CD4-positive, alpha-beta T cell treated with Interleukin-4 for 4 hours (primary cell): ENCODE results near the gene LBR.
"Not testable (repeated sequence)": the region's sequence is repeated elsewhere in the genome, so short reads cannot be mapped to it uniquely, and the experiment has no call there.

ENCODE experiments used
- DNase-seq: peaks from one replicate; pipeline ENCODE4 v3.0.0-alpha.2; 2020

The LBR gene

DNA sequence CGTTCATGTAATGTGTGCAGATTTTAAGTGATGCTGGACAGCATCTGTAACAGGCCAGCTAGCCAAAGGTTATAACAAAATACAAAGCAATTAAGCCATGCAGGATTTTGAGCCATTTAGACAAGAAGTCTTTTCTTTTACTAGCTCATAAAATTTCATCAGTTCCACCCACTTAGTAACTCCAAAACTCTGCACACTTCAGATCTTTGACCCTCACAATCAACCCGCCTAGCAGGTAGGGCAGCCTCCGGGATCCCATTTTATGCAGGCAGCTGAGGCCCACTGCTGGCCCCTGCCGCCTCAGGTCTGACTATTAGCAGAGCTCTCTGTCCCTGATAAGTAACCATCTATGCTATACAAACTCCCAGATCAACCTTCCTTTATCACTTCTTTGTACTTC lies 9.2 kb downstream of the LBR start:
- no peak for DNase-seq

DNA sequence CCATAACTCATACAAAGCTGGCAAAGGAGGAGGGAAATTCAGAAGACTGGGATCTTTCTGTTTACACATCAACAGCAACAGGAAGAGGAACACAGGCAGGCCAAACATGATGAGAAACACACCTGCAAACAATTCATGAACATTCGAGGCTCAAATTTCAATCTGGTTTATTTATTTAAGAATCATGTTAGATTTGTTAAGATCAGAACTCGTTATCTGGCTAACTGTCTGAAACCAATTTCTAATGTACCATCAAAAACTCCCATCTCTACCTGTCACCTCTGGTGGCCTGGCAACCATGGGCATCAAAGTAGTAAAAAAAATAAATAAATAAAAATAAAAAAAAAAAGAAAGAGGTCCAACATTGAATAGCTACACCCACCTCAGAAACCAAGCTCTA lies 9.8 kb downstream of the LBR start:
- no peak for DNase-seq

DNA sequence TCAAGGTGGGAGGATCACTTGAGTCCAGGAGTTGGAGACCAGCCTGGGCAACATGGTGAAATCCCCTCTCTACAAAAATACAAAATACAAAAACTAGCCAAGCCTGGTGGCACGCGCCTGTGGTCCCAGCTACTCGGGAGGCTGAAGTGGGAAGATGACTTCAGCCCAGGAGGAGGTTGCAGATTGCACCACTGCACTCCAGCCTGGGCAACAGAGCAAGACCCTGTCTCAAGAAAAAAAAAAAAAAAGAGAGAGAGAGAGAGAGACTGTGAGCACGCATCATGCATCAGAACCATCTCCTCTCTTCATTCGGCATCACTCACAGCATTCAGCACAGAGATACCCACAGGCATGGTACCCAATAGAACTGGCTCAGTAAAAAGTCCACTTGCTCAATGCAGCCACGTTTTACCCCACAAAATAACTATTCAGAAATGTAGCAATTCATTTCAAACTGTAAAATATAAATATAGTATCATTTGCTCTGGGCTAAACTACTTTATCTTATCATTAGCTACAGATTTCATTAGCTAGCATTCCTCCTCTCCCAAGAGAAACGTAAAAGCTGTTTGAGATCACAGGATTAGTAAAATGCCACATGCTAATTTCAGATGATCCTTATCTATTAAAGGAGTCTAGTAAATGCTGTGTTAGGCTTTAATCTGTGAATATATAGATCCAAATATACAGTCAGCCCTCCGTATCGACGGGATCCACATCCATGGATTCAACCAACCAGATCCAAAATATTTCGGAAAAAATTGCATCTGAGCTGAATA lies 11.7 kb downstream of the LBR start:
- no peak for DNase-seq

DNA sequence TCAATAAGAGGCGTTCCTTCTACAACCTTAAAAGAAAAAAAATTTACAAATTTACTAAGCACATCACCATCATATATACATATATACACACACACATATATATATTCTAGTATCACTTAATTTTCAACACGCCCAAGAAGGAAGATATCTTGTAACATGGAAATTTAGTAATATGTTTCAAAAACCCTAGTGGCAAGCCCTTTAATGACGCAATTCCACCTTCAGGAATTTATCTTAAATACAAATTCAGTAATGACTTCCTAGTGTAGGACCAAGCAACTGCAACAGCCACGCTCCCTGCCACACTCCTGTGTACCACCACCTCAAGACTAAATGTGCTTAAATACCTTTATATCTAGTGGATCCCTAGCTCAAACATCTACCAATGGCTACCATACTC lies 12.5 kb downstream of the LBR start:
- DNase-seq, result no peak

DNA sequence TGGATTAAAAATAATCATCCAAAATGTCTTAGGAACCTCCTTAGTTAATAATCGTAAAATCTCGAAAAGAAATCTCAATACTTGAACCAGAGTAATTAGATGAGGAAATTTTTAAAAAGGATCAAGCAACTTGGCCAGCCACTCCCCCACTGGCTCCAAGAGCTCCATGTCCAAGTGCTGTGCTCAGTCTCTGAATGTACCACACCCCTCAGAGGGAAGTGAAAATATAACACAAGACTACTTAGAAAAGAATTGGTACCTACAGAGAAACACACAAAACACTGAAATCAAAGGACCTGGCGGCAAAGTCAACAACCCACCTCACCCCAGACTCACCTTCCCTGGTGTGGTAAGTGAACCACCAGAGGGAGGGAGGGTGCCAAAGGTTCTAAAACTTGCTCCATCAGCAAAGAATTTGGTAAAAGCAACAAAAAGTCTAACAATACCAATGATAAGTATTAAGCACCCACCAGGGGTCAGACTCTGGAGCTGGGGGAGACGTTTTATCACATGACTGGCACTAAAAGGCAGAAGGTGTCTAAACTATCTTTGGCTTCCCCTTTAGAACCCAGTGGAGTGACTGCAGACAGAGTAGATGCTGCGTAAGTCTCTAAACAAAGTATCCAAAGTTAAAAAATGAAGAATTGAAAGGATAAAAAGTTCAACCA lies 14.0 kb downstream of the LBR start:
- DNase-seq, result no peak

DNA sequence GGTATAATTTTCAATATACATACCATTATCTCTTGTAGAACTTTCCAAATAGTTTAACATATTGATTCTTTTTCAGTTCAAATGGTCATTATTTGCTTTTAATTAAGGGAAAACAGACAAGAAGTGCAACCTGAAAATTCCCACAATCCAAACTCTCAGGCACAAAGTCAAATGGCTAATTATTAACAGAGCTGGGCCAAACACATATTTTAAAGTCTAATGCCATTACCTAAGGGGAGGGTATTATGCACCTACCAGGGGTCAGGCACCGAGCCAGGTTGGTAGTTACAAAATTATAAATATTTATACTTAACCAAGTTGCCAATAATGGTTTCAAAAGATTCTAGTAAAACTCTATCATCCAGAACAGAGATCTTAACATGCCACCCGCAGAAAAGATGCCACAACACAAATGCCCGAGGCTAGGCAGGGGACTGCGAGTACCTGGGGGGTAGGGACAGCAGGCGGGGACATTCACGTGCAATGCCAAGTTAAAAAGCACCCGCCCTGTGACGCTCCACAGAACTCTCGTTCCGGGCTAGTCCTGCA lies 15.0 kb downstream of the LBR start:
- DNase-seq, result no peak

DNA sequence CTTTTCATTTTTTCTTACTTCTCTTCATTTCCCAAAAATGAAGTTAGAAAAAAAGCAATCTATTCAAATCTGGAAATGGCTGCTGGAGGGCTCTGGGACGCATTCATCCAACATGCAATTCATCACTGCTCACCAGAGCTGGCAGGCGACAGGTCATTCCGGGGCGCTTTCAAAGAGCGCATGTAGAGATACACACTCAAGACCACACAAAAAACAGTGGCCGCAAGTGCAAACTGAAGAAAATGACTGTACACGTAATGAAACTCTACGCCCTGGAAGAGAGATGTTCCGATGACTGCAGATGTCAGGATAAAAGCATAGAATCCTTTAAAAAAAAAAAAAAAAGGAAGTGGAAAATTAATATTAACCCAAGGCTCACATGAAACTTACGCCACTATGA lies 15.5 kb downstream of the LBR start:
- DNase-seq, result no peak

DNA sequence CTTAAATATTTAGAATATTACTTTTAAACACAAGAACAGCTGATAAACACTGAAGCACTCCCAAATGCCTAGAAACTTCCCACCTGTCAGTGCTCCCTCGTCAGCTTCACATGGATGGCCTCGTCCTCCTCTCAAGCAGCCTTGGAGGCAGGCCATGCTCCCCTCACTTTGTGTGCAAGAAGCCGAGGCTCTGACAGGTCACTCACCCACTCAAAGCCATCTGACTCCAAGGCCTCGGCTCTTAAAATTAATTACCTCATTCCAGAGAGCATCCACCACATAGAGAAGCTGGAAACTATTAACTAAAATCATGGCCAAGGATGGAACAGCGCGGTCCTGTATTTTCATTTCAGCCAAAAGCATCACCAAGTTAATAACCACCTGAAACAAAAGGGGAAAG lies 17.8 kb downstream of the LBR start:
- no peak for DNase-seq

DNA sequence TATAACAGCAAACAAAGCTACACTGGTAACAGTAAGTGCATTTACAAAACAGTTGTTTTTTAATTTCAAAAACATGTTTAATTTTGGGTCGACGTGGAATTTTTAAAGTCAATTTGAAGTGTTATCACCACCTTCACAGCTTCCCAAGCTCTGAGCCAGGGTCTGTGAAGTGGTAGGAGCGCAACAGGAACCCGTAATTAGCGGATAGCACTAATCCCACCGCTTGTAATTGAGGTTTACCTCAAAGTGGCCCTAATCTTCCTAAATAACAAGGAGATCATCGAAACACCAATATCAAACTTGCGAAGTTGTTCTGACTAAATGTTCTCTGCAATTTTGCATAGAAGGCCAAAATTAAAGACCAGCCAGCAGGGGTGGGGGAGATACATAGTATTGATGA lies 18.8 kb downstream of the LBR start:
- no peak for DNase-seq

DNA sequence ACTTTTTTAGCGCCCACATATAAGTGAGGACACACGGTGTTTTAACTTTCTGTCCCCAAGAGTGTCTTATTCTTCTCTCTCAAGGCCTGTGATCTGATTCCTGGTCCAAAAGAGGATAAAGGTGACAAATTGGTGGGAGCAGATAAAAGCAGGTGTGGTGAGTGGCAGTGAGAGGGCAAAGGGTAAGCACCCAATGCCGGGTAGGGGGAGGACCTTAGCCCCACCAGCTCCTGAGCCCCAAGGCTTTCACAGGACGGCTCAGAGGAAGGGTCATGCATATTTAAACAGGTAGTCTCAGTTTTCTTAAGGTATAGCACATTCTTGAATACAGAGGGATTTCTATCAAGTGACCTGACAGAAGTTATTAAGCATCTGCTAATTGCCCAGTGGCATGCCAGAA lies 19.6 kb downstream of the LBR start:
- DNase-seq, result no peak

DNA sequence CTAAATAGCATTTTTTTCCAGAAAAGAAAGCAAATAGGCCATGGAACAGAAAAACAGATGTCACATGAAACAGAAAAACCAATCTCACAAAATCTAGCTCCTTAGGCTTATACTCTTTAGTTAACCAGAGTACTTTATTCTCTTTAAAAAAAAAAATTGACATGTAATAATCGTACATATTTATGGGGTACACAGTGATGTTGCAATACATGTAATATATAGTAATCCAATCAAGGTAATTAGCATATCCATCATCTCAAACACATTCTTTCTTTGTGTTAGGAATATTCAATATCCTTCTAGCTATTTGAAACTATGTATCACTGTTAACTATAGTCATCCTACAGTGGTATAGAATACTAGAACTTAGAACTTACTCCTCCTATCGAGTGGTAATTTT lies 20.1 kb downstream of the LBR start:
- no peak for DNase-seq

DNA sequence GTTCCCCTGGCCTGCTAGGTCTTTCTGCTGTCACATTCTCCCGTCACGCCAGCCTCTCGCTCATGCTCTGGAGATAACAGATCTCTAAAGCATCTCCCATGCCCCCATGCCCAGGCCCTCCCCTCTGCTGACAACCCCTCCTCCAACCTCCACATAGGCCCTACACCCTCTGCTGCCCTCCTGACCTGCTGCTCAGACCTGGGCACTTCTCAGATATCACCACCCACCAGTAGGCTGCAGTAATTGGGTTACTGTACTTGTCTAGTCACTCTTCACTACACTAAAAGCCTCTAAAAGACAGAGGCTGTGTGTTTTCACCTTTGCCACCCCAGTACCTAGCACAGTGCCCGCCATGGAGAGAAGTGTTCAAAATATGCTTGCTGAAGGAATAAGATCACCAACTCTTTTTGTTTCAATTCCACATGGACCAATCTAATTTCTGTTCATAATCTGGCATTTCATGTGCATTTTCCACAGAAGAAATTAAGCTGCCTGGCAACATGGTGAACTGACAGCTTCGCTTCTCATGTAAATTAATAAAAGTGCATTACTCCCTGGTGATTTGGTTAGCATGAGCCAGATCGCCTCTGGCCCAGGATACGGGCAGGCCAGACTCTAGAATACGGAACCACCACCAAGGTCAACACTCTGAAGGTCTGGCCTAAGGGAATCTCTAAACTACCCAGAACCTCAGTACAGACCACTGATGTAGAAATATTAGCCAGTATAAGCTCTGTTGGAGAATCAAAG lies 20.7 kb downstream of the LBR start:
- DNase-seq, result no peak

DNA sequence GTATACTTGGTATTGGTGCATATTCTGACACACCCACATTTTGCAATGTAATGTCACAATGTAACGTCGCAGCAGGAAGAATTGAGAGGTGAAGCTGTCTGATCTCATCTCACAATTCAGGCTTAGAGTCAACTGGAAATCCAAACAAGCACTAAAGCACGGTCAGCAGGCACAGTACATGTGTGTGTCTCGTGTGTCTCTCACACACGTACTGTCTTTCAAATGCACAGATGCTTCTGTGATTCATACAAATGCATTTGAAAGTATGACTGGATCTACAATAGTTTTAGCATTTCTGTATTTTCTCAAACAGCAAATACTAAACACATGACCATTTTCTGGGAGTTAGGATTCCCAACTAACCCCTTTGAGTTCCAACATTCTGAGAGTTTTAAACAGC lies 26.9 kb downstream of the LBR start:
- DNase-seq, result no peak

DNA sequence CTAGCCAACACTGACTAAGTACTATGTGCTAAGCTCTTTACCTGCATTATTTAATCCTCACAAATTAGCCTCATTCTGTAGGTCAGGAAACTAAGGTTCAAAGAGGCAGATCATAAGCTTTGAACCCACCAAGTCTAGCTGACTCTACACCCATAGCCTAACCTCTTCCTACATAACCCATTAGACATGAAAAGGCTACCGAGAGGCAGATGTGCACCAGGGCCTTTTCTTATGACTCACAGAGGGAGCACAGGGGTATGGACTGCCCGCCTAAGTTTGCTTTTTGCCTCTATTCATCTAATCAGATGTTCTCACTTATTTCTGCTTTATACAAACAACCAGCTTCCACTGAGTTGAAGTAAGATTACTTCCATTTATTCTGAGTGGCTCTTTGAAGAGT lies 31.5 kb downstream of the LBR start:
- DNase-seq, result no peak

DNA sequence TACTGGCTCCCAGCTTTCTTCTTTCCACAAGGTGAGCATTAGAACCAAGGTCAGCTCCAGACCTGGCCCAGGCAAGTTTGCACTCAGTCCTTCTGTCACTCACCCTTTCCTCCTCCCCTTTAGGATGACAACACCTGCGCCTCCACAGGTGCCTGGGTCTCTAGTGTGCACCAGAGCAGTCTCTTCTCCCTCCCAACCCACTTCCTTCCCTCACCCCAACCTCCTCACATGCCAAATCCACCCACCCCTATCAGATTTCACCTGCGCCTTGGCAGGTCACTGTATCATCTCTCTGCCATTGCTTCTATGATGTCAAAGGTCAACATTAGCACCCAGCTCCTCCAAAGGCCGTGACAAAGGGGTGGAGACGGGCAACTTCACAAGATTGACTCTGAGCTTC lies 38.0 kb downstream of the LBR start:
- DNase-seq, result no peak

DNA sequence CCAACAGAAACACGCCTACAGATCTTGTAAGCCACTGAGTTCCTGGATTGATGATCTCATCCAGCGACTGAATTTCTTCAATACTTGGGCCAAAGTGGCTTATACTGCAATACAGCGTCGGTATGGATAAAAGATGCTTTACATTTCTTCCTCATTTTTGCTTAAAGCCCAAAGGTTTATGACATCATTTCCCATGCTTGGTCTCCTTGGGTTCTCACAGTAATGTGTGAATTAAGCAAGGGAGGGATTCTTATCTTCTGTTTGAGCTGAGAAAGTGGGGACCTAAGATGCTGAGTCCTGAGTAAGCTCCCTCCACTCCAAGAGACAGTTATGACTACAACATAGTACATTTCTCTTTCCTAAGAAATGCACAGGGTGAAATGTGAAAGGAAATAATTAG lies 39.5 kb downstream of the LBR start:
- no peak for DNase-seq

DNA sequence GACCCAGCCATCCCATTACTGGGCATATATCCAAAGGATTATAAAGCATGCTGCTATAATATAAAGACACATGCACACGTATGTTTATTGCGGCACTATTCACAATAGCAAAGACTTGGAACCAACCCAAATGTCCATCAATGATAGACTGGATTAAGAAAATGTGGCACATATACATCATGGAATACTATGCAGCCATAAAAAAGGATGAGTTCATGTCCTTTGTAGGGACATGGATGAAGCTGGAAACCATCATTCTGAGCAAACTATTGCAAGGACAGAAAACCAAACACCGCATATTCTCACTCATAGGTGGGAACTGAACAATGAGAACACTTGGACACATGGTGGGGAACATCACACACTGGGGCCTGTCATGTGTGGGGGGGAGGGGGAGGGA lies 41.0 kb downstream of the LBR start:
- DNase-seq, result not testable (repeated sequence)

DNA sequence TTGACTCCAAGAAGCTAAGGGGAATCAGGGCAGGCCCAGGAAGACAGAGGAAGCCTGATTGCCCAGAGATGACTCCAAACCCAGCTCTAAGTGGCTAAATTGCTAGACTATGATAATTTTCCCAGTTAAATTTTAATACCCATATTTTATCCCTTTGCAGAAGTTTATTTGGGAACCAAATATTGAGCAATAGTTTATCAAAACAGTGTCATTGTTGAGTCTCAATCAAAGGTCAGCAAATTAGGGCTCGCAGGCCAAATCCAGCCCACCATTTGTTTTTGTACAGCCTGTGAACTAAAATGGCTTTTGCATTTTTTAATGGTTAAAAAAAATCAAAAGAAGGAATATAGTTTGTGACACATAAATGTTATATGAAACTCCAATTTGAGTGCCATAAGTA lies 47.1 kb downstream of the LBR start:
- no peak for DNase-seq

DNA sequence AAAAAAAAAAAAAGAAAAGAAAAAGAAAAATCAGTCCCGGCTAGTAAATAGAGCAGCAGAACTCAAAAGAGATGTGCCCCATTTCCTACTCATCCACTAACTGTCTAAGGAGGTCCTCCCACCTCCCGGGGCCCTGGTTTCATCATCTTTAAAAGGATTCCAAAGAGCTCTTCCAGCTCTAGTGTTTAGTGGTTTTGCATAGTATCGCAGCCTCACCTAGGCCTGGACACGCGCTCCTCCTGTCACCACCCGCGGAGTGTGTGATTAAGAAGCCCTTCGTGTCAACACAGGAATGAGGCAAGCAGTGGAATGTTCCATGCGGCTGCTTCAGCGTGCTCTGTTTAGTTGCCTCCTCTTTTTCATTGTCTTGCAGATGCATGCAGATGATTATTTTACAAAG lies 49.0 kb downstream of the LBR start:
- DNase-seq, result no peak

DNA sequence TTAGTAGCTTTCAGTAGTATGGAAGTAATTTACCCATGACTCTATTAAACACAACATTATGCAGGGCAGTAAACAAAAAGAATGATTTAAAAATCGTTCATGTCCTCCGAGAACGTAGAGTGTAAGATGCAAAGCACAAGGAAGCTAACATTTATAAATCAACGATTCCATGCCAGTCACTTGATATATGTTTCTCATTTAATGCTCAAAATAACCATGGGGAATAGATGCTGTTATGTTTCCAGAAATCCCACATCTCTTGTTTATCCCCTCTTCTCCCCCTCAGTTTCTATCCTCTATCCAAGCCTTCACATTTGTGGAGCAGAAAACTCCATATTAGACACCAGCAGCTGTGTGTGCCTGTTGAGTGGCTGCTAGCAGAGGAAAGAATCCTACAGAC lies 52.8 kb downstream of the LBR start:
- no peak for DNase-seq

DNA sequence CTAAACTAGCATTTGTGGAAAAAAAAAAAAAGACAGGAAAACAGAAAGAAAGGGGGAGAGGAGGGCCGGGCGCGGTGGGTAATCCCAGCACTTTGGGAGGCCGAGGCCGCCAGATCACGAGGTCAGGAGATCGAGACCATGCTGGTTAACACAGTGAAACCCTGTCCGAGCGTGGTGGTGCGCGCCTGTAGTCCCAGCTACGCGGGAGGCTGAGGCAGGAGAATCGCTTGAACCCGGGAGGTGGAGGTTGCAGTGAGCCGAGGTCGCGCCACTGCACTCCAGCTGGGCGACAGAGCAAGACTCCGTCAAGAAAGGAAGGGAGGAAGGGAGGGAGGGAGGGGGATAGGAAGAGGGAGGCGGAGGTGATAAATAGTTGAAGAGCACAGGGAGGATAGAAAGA lies 54.7 kb downstream of the LBR start:
- DNase-seq, result no peak

DNA sequence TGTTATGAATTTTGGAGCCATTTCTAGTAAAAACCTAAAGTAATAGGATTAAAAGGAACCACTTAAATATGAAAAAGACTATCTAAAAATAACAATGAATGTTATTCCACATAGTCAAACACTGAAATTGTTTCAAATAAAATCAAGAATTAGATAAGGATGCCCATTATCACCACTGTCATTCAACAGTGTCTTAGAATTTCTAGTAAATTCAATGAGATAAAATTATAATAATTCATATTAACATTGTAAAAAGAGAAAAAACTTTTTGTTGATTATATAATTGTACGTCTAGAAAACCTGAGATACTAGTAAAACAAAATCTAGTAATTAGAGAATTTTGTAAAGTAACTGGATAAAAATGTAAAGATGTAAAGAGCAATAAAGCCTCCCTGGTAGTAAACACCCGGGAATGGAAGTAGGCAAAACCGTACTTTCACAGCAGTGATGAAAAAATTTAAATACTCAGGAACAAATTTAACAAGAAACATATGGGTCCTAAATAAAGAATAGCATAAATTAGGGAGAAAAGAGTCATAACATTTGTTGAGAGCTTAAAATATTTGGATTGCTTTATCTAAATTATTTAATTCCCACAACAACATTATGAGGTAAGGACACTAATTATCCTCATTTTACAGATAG lies 56.4 kb downstream of the LBR start:
- no peak for DNase-seq

DNA sequence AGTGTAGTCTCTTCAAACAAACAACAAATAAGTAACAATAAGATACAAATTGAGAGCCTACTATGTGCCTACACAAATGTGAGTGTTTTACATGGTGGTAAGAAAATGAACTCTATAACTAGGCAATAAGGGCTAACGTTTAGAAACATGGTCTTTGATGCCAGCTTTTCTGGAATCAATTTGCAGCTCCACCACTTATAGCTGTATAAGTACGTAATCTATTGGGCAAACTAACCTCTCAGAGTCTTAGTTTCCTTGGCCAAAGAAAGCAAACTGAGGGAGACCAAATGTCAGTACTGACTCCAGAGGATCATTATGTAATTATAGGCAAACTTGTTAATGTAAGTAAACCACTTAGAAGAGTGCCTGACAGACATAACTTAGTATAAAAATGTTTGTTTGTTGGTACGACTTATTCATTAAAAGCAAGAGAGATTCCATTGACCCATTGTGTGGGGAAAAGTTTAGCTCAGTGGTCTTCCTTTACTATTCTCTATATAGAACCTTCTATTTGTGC lies 59.7 kb downstream of the LBR start:
- no peak for DNase-seq
